ENCODE results near the gene SAMD4B. TPM values are rescaled to one million over a fixed set of nuclear protein-coding genes. Genes with fewer than 3 reads are reported as not detected.
A peak's percentile ranks its signal among the peaks of the same experiment; 100 is the strongest.
"Not testable (repeated sequence)": the region's sequence is repeated elsewhere in the genome, so short reads cannot be mapped to it uniquely, and the experiment has no call there.

SAMD4B gene
- total RNA-seq, 4 donors from 2014 or later, result 103 to 193 (median 115) TPM

DNA sequence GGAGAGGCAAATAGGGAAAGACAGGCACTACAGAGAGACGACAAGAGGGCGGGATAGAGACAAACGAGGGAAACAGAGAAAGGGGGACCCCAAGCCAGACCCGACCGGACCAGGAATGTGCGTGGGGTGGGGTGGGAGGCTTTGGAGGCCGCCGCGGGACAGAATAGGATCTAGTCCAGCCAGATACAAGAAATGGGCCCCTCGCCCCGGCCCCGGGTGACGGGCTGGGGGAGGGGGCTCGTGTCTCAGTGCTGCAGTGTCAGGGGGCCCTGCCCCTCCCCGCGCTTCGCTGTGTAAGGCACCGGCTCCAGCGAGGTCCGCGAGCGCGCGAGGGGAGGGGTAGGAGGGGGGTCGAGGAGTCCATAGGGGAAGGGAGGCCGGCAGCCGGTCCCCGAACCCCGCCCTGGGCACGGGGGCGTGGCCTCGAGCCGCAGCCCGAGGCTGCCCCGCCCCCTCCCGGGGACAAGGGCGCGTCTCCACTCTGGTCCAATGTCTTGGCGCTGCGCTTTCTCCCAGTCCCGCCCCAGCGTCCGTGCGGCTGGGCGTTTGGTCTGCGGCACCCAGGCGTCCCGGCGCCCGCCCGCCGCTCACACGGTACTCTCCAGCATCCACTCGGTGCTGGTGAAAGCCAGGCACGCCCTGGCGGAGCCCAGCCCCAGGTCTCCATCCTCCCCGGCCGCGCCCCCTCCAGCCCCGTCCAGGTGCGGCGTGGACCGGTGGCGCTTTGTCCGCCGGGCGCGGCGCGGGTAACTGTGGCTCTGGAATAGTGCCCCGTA, 35.0 kb upstream of the SAMD4B start:
- H3K4me1 ChIP-seq, result peaks cover 0 to 19% (median 5%) of the 10 kb centered on the region in 4 donors
- TF ChIP-seq EP300 (IDR thresholded peaks at IDR 0.05) (no peak), POLR2A (IDR thresholded peaks at IDR 0.05) (no peak)
- no peaks in the 10 kb centered on the region for H3K36me3 ChIP-seq
- WGBS, 2 donors, result 16 to 17% methylated on average over 21 to 23 of the region's 71 CpGs
- no peaks in the 10 kb centered on the region for H3K9me3 ChIP-seq
- peaks cover 0 to 67% of the 10 kb centered on the region in 2 donors for H3K27me3 ChIP-seq
- DNase-seq (ENCODE audit: low spot score in 2 of 2), result no peak
- H3K4me3 ChIP-seq, result peak overlapping the region in 2 of 4 donors; percentile 5 to 21
- H3K27ac ChIP-seq, result no peak overlapping the region

DNA sequence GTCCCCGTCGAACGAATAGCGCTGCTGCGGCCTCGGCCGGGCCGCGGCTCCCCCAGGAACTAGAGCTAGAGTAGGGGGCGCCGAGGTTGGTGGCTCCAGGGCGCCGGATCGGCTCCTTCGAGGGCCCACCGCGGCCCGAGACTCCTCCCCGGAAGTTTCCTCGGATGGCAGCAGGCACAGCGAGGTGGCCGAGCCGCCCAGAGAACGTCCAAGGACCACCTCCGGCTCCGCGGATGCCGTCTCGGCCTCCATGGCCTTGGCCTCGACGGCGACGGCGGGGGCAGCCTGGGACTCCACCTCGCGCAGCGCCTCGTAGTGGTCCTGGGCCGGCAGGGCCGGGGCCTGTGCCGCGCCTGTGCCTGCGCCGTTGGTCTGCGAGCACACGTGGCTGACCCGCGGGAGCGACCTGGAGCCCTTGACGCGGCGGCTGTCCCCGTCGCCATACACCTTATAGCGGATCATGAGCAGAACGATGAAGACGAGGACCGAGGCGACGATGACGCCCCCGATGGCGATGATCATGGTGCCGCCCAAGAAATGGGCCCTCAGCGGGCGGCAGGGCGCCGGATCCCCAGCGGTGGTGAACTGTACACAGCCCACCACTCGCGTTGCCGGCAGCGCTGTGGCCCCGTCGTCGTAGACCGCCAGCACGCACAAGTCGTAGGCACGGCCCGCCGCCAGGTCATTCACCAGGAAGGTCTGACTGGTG, 34.2 kb upstream of the SAMD4B start:
- H3K4me3 ChIP-seq, result peak overlapping the region in 2 of 4 donors; percentile 5 to 21
- no peak overlapping the region for H3K27ac ChIP-seq
- WGBS, 2 donors, result 26% methylated on average over 30 of the region's 82 CpGs; no CpG with 5 or more reads in 1 of the 2 donors
- no peak for DNase-seq (ENCODE audit: low spot score in 2 of 2)
- H3K36me3 ChIP-seq, result no peaks in the 10 kb centered on the region
- peaks cover 0 to 67% of the 10 kb centered on the region in 2 donors for H3K27me3 ChIP-seq
- TF ChIP-seq, protein P1, sequence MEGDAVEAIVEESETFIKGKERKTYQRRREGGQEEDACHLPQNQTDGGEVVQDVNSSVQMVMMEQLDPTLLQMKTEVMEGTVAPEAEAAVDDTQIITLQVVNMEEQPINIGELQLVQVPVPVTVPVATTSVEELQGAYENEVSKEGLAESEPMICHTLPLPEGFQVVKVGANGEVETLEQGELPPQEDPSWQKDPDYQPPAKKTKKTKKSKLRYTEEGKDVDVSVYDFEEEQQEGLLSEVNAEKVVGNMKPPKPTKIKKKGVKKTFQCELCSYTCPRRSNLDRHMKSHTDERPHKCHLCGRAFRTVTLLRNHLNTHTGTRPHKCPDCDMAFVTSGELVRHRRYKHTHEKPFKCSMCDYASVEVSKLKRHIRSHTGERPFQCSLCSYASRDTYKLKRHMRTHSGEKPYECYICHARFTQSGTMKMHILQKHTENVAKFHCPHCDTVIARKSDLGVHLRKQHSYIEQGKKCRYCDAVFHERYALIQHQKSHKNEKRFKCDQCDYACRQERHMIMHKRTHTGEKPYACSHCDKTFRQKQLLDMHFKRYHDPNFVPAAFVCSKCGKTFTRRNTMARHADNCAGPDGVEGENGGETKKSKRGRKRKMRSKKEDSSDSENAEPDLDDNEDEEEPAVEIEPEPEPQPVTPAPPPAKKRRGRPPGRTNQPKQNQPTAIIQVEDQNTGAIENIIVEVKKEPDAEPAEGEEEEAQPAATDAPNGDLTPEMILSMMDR (IDR thresholded peaks at IDR 0.05), result no peak
- TF ChIP-seq EP300 (IDR thresholded peaks at IDR 0.05), result no peak
- no peak for TF ChIP-seq POLR2A (IDR thresholded peaks at IDR 0.05)
- H3K9me3 ChIP-seq, result no peaks in the 10 kb centered on the region
- H3K4me1 ChIP-seq, result peaks cover 0 to 19% (median 5%) of the 10 kb centered on the region in 4 donors

DNA sequence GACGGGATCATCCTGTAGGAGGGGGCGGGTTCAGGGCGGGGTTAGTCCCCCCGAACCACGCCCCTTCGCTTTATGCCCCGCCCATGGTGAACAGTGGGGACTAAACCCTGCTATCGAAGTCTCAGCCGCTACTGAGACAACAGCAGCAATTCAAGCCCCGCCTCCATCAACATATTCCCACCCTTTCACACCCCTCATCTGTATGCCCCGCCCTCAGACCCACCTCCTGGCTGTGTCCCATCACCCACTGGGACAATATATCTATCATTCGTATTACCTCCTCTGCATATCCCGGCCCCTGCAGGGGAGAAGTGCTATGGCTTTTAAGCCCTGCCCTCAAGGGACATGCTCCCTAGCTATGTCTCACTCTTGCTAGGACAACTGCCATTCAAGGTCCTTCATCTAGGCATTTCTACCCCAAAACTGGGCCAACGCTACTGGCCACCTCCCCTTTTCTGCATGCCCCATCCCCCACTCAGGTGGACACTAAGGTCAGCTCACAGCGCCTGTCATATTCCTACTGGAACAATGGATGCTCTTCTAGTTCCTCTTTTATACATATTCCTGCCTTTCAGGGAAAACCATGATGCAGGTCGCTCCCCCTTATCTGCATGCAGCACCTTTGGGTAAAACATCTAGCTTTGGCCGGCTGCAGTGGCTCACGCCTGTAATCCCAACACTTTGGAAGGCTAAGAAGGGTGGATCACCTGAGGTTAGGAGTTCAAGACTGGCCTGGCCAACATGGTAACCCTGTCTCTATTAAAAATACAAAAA, 33.5 kb upstream of the SAMD4B start:
- Histone ChIP-seq H3K27ac (no peak overlapping the region), H3K36me3 (peaks cover 0 to 2% (median 0%) of the 10 kb centered on the region in 3 donors), H3K9me3 (no peaks in the 10 kb centered on the region), H3K4me3 (no peak overlapping the region), H3K27me3 (peaks cover 0 to 62% of the 10 kb centered on the region in 2 donors), H3K4me1 (peaks cover 0 to 19% (median 5%) of the 10 kb centered on the region in 4 donors)
- WGBS, 2 donors, result 56 to 59% methylated on average over 12 to 18 of the region's 18 CpGs
- no peak for DNase-seq (ENCODE audit: low spot score in 2 of 2)
- no peak for TF ChIP-seq POLR2A (IDR thresholded peaks at IDR 0.05)
- TF ChIP-seq, protein P1 (IDR thresholded peaks at IDR 0.05), result no peak

DNA sequence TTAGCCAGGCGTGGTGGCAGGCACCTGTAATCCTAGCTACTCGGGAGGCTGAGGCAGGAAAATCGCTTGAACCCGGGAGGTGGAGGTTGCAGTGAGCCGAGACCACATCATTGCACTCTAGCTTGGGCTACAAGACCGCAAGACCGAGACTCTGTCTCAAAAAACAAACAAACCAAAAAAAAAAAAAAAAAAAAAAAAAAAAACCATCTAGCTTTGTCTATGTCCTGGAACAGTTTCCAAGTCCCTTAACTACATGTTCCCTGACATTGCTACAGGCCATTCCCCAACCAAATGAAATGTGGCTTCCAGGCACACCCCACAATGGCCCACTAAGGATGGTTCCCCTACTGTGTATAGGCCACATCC, 32.9 kb upstream of the SAMD4B start:
- peaks cover 0 to 19% (median 5%) of the 10 kb centered on the region in 4 donors for H3K4me1 ChIP-seq
- 86 to 93% methylated on average over 7 of the region's 7 CpGs for WGBS, 2 donors
- not testable (repeated sequence) for H3K9me3 ChIP-seq; H3K27ac ChIP-seq; DNase-seq (ENCODE audit: low spot score in 2 of 2); H3K4me3 ChIP-seq; H3K36me3 ChIP-seq
- peaks cover 0 to 57% of the 10 kb centered on the region in 2 donors for H3K27me3 ChIP-seq

DNA sequence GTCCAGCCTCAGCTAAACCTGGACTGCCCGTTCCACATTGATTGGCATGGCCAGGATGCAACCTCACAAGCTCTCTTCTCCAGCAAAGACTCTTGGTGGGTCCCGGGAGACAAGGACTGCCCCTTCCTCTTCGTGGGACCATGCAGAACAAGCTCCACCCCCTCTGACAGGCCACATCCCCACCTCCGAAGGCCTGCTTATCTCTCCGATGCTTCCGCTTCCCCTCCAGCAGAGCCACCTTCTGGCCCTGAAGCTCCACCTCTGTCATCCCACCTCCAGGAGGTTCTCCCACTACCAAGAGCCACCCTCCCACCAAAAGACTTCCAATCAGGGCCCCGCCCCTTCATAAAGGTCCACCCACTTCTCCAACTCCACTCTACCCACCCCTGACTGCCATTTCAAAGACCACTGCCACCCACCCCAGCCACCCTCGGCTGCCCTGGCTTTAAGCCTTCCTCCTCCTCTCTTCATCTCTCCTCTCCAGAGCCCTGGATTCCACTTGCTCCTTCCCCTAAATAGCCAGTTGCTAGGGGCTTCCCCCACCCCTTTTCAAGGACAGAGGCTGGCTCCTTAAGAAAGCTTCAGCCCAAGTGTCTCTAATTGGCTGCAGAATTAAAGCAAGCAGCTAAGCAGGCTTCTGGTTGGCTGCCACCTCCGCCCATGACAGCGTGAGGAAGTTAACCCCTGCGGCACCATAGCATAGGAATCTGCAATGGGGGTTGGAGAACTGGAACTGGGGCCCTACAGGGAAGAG, 31.5 kb upstream of the SAMD4B start:
- DNase-seq (ENCODE audit: low spot score in 2 of 2), result no peak
- no peaks in the 10 kb centered on the region for H3K9me3 ChIP-seq
- H3K27ac ChIP-seq, result no peak overlapping the region
- peaks cover 0 to 17% (median 0%) of the 10 kb centered on the region in 3 donors for H3K36me3 ChIP-seq
- H3K4me3 ChIP-seq, result no peak overlapping the region
- H3K27me3 ChIP-seq, result peaks cover 0 to 42% of the 10 kb centered on the region in 2 donors
- TF ChIP-seq EP300 (IDR thresholded peaks at IDR 0.05) (no peak), POLR2A (IDR thresholded peaks at IDR 0.05) (no peak)
- TF ChIP-seq, protein P1 (IDR thresholded peaks at IDR 0.05), result no peak
- 63 to 67% methylated on average over 11 of the region's 11 CpGs for WGBS, 2 donors
- H3K4me1 ChIP-seq, result peaks cover 0 to 19% (median 5%) of the 10 kb centered on the region in 4 donors
